NCI-H446 treated with DMSO at 0.1 percent for 48 hours (cell line): ENCODE data around the gene TBC1D8.
"Not testable (repeated sequence)": the region's sequence is repeated elsewhere in the genome, so short reads cannot be mapped to it uniquely, and the experiment has no call there.

ENCODE experiments used
- DNase-seq: peaks from one replicate; lab custom pipeline; 2025; lab: John Stamatoyannopoulos, UW

Gene TBC1D8

GRCh38 chr2:101064125-101064502, 87.1 kb downstream of the TBC1D8 start:
- DNase-seq = no peak

DNA sequence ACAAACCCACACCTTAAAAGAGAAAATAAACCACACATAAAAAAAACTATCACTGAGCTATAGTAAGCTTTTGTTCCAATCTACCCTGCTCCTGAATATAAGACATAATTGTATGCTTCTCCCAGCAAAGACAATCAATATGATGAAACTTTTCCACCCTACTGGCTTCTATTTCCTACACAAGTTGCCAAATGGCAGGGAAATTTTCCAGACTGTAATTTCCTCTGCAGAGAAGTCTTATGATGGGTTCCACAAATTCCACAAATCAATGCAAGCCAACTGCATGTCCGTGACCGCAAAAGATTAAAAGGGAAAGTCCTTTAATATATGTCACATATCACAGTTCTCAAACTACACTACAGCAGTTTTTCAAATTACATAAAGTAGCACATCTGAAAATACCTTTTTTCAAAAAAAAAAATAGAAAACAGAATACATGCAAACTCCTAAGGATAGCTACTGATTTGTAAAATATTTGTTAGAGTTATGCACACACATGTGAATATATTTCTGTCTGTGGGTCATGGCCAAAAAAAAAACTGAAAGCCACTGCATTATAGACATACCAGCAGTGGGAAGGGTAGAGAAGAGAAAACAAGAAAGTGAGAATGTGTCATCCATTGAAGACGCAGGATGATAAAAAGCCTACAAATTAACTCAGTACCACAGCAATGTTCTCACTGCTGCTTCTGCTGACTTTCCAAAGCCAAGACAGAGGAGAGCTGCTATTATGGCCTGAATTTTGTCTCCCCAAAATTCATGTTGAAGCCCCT, 87.6 kb downstream of the TBC1D8 start:
- DNase-seq = no peak

DNA sequence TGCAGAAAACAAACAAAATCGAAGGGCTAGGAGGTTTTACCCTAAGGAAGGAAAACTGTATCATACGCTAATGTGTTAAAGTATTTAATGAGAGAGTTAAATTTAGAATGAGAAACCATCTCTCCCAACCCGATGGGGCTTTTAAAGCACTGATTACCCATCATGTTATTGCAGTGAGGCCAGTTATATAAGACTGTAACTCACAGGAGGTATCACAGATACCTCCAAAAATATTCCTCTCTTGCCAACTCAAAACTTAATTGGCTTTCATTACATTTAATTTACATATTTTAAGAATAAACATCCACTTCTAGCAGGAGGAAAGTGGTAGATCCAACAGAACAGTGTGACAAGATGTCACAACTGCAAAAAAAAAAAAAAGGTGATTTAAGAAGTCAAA, 92.8 kb downstream of the TBC1D8 start:
- no peak for DNase-seq

DNA sequence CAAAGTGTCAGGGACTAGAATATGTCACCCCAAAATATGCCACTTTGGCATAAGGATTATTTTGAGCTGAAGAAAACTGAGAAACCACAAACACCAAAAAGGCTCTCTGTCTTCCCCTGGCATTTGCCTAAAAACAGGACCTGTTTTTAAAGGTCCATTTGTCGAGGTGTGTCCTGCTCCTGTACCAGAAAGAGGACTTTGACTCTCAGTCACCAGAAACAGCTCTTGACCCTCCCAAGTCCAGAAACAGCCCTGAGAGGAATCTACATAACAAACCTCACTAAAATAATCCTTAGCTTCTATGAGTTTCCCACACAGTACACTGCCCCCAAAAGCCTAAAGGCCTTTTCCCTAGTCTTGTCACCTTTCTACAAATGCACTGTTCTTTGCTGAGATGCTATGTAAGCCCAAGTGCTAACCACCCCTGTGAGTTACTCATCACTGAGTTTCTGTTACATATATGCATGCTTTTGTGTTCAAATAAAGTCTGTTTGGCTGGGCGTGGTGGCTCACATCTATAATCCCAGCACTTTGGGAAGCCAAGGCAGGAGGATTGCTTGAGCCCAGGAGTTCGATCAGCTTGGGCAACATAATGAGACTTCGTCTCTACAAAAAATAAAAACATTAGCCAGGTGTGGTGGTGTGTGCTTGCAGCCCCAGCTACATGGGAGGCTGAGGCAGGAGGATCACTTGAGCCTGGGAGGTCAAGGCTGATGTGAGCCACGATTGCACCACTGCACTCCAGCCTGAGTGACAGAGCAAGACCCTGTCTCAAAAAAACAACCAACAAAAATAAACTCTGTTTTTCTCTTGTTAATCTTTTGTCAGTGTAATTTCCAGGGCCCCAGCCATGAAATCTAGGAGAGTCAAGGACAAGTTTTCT, 93.9 kb downstream of the TBC1D8 start:
- DNase-seq = no peak

DNA sequence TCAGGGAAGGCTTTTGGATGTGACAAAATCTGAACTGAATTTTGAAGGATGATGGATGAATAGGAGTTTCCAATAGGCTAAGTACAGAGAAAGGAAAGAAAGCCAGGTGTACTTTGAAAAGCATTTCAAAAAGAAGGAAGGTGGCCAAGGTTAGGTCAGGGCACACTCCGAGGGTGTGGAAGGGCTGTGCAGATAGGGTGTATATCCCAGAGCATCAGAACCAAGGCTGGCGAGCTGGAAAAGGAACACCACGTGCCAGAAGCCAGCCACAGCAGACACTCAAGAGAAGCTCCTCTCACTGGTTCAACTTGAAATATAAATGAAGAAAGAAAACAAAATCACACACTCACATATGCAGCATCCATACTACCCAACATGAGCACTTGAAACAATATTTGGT, 98.1 kb downstream of the TBC1D8 start:
- DNase-seq = no peak

GRCh38 chr2:101052147-101052546, 99.0 kb downstream of the TBC1D8 start:
- no peak for DNase-seq

GRCh38 chr2:101050886-101051285, 100.3 kb downstream of the TBC1D8 start:
- not testable (repeated sequence) for DNase-seq

DNA sequence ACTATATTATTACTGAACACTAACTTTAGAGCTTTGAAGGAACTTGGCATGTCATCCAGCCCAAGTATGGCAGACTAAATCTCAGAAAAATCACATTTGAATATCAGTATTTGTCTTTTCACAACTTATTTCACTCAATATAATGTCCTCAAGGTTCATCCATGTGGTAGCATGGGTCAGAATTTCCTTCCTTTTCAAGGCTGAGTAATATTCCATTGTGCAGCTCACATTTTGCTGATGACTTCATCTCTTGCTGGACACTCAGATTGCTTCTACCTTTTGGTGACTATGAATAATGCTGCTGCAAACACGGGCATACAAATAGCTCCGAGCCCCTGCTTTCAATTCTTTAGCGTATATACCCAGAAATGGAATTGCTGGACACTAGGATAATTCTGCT, 102.4 kb downstream of the TBC1D8 start:
- no peak for DNase-seq

DNA sequence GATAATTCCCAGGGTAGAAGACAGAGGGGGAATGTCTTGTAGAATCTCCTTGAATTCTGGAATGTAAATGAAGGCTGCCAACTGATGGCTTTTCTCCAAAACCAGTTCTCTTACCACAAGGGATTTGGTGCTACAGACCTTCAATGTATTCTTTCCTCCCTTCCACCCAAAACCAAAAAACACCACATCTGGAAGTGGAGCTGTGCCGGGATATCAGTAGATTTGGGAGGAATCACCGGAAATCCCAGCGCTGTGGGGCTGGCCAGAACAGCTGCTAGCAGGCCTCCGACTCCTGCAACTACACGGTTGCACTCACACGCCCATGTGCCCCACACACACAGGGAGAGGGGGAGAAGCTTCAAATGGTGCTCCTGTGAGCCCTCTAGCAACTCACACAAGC, 103.4 kb downstream of the TBC1D8 start:
- no peak for DNase-seq

DNA sequence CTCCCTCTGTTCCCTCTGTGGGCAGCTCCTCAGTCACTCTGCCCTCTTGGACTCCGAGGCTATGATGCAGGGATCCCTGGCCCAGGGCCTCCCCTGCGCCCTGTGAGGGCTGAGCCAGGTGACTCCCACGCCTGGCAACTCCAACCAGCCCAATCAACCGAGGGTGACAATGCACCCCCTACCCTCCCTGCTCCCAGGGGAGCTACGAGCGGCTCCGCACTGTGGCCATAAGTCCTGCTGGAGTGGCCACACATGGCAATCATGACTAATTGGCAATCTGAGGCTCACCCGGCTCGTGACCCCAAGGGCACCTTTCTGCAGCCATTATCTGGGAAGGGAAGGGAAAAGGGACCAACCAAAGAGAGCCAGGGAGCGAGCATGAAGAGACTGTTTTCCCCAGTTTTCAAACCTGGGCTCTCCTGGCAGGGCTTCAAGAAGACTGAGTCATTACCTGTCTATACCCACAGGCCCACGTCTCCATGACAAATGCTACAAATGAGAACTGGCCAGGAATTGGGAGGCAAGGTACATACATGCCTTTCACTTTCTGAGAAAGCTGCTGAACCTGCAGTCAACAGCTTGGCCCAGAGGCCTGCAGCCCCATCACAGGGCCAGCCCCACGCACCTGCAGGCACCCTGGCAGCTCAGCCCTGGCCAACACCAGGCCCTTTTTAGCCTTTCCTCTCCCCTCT, 104.0 kb downstream of the TBC1D8 start:
- DNase-seq = no peak

DNA sequence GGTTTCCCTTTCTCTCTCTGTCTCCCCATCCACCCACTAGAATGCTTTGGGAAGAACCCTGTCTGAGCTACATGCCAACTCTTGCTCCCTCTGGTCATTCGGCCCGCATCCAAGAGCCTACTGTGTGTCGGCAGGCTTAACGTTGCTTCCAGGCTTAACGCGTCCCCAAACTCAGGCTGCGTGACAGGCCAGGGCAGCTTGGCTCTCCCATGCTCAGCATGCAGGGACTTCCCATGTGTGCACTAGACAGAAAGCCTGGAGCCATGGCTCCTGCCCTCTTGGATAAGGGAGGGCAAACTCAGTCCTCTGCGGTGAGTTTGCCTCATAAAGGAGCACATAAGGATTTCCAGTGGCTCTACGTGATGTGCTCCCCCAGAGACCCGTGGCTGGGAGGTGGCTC, 105.9 kb downstream of the TBC1D8 start:
- no peak for DNase-seq

DNA sequence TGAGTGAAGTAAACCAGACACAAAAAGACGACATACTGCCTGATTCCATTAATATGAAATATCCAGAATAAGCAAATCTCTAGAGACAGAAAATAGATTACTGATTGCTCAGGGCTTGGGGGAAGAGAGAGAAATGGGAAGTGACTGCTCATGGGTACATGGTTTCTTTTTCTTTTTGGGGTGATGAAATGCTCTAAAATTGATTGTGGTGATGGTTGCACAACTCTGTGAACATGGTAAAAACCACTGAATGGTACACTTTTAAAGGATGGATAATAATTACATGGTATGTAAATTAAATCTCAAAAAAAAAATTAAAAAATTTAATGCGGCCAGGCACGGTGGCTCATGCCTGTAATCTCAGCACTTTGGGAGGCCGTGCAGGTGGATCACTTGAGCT, 109.8 kb downstream of the TBC1D8 start:
- no peak for DNase-seq

GRCh38 chr2:101040761-101041160, 110.4 kb downstream of the TBC1D8 start:
- DNase-seq = no peak

DNA sequence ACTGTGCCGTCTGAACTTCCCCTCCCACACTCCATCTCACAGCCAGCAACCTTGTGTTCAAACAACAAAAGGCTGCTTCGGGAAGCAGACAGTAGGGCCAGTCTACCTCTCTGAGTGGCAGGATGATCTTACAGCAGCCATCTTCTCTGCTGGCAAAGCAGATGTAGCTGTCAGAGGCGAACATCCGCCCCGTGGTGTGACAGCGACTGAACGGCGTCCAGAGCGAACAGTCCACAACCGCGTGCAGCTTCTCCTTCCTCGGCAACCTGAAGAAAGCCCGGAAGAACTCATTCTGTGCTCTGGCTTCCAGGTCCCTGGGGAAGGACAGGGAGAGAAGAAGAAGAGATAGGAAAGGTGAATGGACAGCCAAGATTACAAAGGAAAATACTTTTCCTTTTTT, 111.1 kb downstream of the TBC1D8 start:
- DNase-seq = no peak

DNA sequence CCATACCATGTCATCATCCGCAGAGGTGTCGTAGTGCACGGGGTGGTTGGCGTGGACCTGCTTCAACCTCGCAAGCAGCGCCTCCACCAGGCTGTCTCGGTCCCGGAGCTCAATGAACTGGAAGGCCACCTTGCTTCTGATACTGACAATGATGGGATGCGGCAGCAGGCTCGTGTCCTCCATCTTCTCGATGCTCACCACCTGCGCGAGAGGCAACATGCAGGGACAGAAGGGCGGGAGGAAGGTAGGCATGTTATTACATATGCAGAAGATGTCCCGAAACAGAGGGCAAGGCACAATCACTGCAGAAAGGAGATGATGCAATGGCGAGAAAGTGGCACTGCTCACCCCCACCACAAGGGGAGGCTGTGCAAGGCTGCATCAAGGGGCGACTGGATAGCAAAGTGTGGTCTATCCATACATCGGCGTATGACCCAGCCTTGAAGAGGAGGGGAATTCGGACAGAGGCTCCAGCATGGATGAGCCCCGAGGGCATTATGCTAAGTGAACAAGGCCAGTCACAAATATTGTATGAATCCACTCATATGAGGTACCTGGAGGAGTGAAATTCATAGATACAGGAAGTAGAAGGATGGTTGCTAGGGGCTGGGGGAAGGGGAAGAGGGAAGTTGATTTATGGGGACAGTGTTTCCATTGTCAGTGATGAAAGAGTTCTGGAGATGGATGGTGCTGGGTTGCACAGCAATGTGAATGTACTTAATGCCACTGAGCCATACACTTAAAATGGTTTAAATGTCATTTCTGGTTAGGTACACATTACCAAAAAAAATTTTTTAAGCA, 112.5 kb downstream of the TBC1D8 start:
- no peak for DNase-seq

DNA sequence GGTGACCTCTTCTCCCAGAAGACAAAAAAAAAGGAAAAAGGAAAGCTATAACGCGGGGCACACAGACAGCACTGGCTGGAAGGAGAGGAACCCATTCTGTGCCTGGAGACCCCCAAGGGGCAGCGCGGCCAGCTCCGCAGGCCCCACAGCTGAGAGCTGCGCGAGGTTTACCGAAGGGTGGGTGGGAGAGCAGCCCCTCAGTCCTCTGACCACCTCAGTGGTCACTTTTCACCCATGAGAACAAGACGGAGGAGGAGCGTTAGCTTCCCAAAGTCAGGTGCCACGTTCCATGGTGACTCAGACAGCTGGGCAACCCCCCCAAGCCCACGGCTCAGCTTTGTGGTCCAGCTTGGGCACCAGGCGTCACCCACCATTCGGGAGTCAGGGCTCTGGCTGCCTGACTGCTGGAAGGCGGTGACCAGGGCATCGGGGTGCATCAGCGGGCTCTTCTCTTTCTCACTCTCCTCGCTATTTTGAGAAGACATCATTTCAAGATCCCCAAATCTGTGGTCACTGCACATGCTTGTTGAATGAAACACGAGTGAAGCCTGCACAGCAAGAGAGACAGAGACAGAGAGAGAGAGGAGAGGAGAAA, 113.9 kb downstream of the TBC1D8 start:
- DNase-seq = no peak

DNA sequence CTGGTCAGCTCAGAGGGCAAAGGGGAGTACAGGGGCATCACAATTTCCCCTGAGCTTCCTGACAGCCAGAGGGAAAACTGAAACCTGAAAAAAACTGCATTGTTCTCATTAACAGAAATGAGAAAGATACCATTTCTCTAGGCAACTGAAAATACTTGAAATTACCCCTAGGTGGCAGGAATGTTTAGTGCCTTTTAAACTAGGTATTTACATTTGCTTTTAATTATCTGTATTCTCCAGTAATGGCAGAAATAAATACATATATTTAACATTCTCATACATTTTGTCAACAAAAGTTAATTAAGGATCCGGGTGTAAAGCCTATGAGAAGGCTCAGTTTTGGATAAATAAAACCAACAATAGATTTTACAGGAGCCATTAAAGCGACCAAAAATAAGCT, 114.6 kb downstream of the TBC1D8 start:
- no peak for DNase-seq

DNA sequence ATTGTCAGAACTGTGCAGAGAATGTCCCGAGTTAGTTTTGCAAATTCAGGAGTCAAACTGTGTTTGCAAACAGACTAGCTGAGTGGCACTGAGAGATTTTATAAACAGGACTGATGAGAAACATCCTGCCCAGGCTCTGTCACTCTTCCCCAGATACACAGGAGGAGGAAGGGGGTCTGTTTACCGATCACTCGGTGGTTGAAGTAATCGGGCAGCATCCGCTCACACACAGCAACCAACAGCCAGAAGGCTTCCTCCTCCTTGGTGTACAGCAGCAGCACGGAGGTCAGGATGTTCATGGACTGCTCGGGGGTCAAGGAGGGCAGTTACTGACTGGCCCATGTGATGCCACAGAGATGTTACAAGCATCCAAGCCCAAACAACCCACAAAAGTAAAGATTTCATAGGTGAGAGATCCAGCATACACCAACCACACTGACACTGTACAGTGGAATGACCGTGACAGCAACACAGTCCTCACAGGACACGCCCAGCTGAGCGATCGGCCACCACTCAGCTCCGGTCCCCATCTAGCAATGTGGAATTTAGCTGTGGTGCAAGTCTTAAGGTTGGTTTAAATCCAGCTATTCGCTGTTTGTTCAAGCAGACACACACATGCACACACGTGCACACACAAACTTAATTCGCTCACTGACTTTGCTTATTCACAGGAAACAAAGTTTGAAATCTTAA, 119.0 kb downstream of the TBC1D8 start:
- no peak for DNase-seq

GRCh38 chr2:101030866-101031554, 120.2 kb downstream of the TBC1D8 start:
- no peak for DNase-seq

DNA sequence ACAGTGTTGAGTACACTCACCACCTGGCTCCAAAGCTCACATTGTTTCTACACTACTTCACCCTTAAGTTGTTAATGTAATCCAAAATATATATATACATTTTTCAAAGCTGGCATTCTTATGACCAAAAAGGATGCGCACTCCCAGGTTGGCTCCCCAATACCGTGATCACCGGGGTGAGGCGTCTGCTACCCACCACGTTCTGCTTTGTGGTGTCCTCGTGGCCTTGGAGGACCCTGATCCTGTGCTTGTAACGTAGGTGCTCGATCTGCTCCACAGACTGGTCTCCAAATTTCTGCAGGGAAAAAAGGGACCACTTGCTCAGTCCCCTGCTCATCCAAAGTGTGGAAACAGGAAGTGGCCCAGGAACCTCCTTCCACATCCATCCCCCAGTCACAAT, 123.3 kb downstream of the TBC1D8 start:
- DNase-seq = no peak
